Fibroblast of peridontal ligament (primary cell): Measurements from ENCODE around the gene CLDN17.

Experiments used
- DNase-seq: peaks from one replicate; pipeline ENCODE4 v3.0.0-alpha.2; 2010; ENCODE audit errors: extremely low read depth

CLDN17 gene

GRCh38 chr21:30117631-30118030 is 49.0 kb downstream of the CLDN17 start:
- DNase-seq = no peak

GRCh38 chr21:30116479-30116878 is 50.1 kb downstream of the CLDN17 start:
- DNase-seq = no peak
